ENCODE measurements around the gene BATF2.
"Not testable (repeated sequence)": the region's sequence is repeated elsewhere in the genome, so short reads cannot be mapped to it uniquely, and the experiment has no call there.

Gene BATF2

GRCh38 chr11:64996710-64997380 is at the start of gene BATF2:
Gene BATF2 (minus strand): TSS chr11:64996971. CDS start chr11:64996914, 57 bp downstream.
- DNase-seq = no peak

DNA sequence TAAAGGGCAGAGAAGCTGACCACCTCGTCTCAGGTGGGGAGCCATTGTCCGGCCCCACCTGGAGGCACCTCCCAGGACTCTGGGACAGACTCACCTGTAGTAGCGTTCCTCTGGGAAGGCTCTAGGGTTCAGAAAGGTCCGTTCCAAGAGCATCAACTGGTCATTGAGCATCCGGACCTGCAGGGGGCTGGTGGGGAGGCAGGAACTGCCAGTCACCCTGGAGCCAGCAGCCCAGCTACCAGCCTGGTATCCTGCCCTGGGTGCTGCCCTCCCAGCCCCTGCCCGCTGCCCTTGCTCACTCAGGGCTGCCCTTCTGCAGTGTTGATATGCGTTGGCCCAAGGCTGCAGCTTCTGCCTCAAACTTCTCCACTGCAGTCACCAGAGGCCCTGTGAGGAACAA is 49.0 kb upstream of the BATF2 start:
- DNase-seq = no peak

GRCh38 chr11:65045061-65045460 is 48.3 kb upstream of the BATF2 start:
- no peak for DNase-seq

- DNase-seq = no peak
Observed at GRCh38 chr11:65043881-65044501, 47.2 kb upstream of the BATF2 start.

DNA sequence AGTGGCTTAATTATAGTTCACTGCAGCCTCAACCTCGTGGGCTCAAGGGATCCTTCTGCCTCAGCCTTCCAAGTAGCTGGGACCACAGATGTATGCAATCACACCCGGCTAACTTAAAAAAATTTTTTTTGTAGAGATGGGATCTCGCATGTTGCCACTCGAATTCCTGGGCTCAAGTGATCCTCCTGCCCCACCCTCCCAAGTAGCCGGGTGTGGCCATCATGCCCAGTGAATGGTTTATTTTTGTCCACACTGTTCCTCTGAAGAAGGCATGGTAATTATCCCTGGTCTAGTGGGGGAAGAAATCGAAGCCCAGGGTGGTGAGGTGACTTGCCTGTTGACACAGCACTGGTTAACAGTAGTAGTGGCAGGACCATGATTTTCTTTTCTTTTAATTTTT is 46.1 kb upstream of the BATF2 start:
- no peak for DNase-seq

GRCh38 chr11:65040847-65041622 is 44.3 kb upstream of the BATF2 start, which contains the start of gene SAC3D1:
Gene SAC3D1 (plus strand): TSS chr11:65041210. CDS start chr11:65041293, 83 bp downstream.
- peak; percentile 91 for DNase-seq

DNA sequence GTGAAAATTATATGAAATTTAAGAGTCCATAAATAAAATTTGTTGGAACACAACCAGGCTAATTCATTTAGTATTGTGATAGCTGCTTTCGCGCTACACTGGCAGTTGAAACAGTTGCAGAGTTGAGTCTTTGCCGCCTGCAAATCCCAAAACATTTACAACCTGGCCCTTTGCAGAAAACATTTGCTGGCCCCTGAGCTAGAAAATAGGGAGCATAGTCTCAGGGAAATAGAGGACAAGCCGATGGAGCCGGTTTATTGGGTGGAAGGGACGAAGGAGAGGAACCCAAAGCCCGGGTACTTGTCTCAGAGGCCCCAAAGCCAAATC is 43.7 kb upstream of the BATF2 start:
- DNase-seq = no peak

DNA sequence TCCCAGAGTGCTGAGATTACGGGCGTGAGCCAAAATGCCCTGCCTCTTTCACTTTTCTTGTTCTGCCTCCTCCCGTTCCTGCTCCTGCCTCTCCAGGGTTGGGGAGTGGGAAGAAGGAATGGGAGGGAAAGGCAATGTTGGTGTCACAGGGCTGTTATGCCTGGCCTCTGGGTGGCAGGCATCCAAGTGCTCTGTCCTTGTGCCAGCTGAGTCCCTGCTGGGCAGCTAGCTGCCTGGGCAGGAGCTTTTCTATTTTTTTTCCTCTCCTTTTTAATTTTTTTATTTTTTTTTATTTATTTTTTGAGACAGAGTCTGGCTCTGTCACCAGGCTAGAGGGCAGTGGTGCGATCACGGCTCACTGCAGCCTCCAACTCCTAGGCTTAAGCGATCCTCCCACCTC is 40.2 kb upstream of the BATF2 start:
- DNase-seq = no peak

DNA sequence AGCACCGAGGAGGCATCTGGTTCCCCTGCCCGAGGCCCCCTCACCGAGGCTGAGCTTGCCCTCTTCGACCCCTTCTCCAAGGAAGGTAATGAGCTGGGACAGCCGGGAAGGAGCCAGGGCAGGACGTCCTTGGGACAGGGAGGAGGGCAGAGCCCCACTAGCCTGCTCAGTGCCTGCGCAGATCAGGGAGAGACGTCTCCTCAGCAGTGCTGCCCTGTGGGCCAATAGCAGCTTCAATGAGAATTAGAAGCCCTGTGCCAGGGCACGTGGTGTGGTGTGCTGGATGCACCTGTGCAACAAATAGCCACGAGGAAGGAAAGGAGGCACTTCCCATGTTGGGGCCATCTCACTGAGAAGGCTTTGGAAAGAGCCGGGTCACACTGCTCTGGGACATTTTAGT is 38.8 kb upstream of the BATF2 start:
- no peak for DNase-seq

- DNase-seq = no peak
Observed at GRCh38 chr11:65034423-65034822, 37.7 kb upstream of the BATF2 start.

DNA sequence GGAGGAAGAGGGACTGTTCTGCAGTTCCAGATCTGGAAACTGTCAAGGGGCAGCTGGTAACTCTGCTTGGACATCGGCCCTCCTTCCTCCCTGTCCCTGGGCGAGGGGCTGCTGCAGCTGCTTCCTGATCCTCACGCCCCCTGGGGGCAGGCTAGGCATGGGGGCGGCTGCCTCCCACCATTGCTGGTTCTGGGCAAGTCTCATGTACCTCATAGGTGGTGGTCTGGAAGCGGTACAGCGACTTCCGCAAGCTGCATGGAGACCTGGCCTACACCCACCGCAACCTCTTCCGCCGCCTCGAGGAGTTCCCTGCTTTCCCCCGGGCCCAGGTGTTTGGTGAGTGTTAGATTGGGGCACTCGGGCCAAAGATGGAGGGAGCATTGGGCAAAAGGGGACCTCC is 35.4 kb upstream of the BATF2 start:
- DNase-seq = no peak

- peak; percentile 95 for DNase-seq
Observed at GRCh38 chr11:65027213-65028067, 30.7 kb upstream of the BATF2 start, which contains the start of gene SNX15. Gene SNX15 (plus strand): TSS chr11:65027439. CDS start chr11:65027538, 99 bp downstream.

GRCh38 chr11:65026810-65027209 is 30.0 kb upstream of the BATF2 start:
- no peak for DNase-seq

DNA sequence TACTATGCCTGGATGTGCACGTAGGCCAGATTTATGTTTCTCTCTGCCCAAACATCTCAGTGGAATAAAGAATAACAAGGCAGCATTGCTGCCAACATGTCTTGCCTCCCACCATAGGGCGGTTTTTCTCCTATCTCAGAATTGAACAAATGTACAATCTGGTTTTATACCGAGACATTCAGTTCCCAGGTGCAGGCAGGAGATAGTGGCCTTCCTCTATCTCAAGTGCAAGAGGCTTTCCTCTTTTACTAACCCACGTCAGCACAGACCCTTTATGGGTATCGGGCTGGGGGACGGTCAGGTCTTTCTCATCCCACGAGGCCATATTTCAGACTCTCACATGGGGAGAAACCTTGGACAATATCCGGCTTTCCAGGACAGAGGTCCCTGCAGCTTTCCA is 26.7 kb upstream of the BATF2 start:
- DNase-seq = not testable (repeated sequence)

GRCh38 chr11:65021509-65021908 is 24.7 kb upstream of the BATF2 start:
- DNase-seq = no peak

GRCh38 chr11:65021003-65021402 is 24.2 kb upstream of the BATF2 start:
- DNase-seq = no peak

GRCh38 chr11:65019824-65020223 is 23.1 kb upstream of the BATF2 start:
- no peak for DNase-seq

GRCh38 chr11:65017937-65018336 is 21.2 kb upstream of the BATF2 start:
- DNase-seq = no peak

GRCh38 chr11:65016705-65017104 is 19.9 kb upstream of the BATF2 start:
- DNase-seq = no peak

- no peak for DNase-seq
Observed at GRCh38 chr11:65014726-65015227, 18.0 kb upstream of the BATF2 start.

DNA sequence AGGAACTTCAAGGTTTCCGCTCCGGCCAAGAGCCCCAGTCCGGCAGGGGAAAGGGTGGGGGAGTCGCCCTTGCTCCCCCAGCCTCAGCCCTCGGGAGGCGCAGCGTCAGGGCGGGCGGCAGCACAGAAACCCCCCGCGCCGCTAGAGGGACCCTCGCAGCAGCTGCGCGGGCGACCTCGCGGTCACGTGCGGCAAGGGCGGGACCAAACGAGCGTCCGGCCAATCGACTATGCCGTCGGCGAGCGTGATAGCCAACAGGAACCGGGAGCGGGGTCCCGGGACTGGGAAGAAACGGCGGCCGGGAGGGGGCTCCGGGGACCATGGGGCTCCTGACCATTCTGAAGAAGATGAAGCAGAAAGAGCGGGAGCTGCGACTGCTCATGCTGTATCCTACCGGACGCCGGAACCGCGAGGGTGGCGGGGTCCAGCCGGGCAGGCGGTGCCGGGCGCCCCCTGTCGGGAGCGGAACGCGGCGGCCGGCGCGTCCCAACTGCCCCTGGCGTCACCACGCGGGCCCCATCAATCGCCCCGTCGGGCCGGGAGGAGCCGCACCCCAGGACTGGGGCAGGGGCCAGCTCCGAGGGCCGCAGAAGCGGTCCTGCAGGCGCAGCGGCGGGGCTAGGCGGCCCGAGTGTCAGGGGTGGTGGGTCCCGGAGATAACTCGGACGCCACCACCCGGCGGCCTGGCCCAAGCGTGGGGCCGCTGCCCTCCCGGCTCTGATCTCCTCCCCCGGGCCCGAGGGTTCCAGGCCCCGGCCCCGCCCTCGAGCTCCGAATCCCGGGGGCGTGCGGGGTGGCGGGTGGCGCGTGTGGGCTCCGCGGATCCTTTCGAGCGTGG is 17.3 kb upstream of the BATF2 start, which contains the start of gene ARL2:
ARL2 (plus strand) TSS at position 273 of the 838 bp plus-strand sequence; CDS start at position 321, 48 bp downstream.
- DNase-seq = peak; percentile 68
